Esophagus muscularis mucosa (tissue), 4 donors: Measurements from ENCODE around the gene RTP5. TPM values are rescaled to one million over a fixed set of nuclear protein-coding genes. Genes with fewer than 3 reads are reported as not detected.
"Not testable (repeated sequence)": the region's sequence is repeated elsewhere in the genome, so short reads cannot be mapped to it uniquely, and the experiment has no call there.

ENCODE experiments used
- DNase-seq: peaks from one replicate; pipeline ENCODE4 v3.0.0-alpha.2; 2017; ENCODE audit errors: extremely low spot score
- H3K27ac ChIP-seq, 4 donors: fragments of 200-600 bp; sonication (generic); replicated peaks in 1 of 4; 1 replicate in 3 of 4; 2 replicates in 1 of 4; pipeline ENCODE4 v1.5.1; 2016 to 2019; ENCODE audit warnings: mild to moderate bottlenecking in 1 of 4
- H3K27me3 ChIP-seq, 4 donors: fragments of 200-600 bp; sonication (generic); one replicate each; pipeline versions ENCODE4 v1.5.1 to v1.6.0; 2016 to 2019
- H3K36me3 ChIP-seq, 4 donors: fragments of 200-600 bp; sonication (generic); one replicate each; pipeline ENCODE4 v1.5.1; 2016 to 2019
- H3K4me1 ChIP-seq, 4 donors: fragments of 200-600 bp; sonication (generic); one replicate each; pipeline ENCODE4 v1.5.1; 2016 to 2019
- H3K4me3 ChIP-seq, 4 donors: fragments of 200-600 bp; sonication (generic); 1 replicate in 2 of 4; 2 replicates in 2 of 4; pipeline ENCODE4 v1.5.1; 2016 to 2019; ENCODE audit warnings: mild to moderate bottlenecking in 4 of 4, moderate library complexity in 1 of 4
- H3K9me3 ChIP-seq, 4 donors: fragments of 200-600 bp; sonication (generic); 1 replicate in 3 of 4; 2 replicates in 1 of 4; pipeline ENCODE4 v1.5.1; 2016 to 2019
- CTCF ChIP-seq, 3 experiments: fragments of 200-600 bp in 2 of 3; fragments of 450-650 bp in 1 of 3; sonication (generic) in 2 of 3; IDR thresholded peaks; one replicate each; pipeline ENCODE4 v1.5.1; 2017 to 2019; ENCODE audit warnings: antibody characterized with exemption in 3 of 3, mild to moderate bottlenecking in 2 of 3, moderate library complexity in 1 of 3
- EP300 ChIP-seq: sonication (generic); formaldehyde crosslinking; IDR thresholded peaks from one replicate; pipeline ENCODE4 v1.6.1; 2017; ENCODE audit warnings: antibody characterized with exemption
- POLR2A ChIP-seq: fragments of 450-650 bp; IDR thresholded peaks from one replicate; pipeline ENCODE4 v1.6.1; 2017; ENCODE audit warnings: antibody characterized with exemption, moderate library complexity, mild to moderate bottlenecking, low read depth
- POLR2AphosphoS5 ChIP-seq, 2 donors: sonication (generic); formaldehyde crosslinking; IDR thresholded peaks; one replicate each; pipeline ENCODE4 v1.6.1; 2017; ENCODE audit warnings: antibody characterized with exemption in 2 of 2
- WGBS: methylation state at CpG from one replicate; pipeline ENCODE4 v1.1.5; 2018; 5-methylcytosine and 5-hydroxymethylcytosine counted together
- intact Hi-C: fragments of 100-400 bp; cut with DNase I; formaldehyde crosslinking; loops from one replicate; pipeline ENCODE4 v1.15.1; 2023
- total RNA-seq, 4 donors: library from RNA; depleted of rRNA; stranded (reverse); fragments of >200 nt; gene quantifications; one replicate each; pipeline versions ENCODE4 v1.1.0 to v1.2.1, GENCODE V29; 2016

RTP5 gene
- total RNA-seq, 4 donors from 2014 or later: 0.17 TPM; not detected in 3

- not testable (repeated sequence) for H3K36me3 ChIP-seq, H3K4me3 ChIP-seq, H3K9me3 ChIP-seq, DNase-seq, H3K27ac ChIP-seq
- intact Hi-C loops: loop anchor here (5.0 kb wide), 1 partner anchor 1024 kb away; no protein-coding TSS in a partner anchor
- H3K4me1 ChIP-seq: peaks cover 4 to 12% (median 9%) of the 10 kb centered on the region in 4 donors
- WGBS: 83% methylated on average over 13 of the region's 22 CpGs
- TF ChIP-seq CTCF (IDR thresholded peaks at IDR 0.05): peak; percentile 34 to 49 (median 36)
- H3K27me3 ChIP-seq: peaks cover 0 to 32% (median 0%) of the 10 kb centered on the region in 4 donors
Observed at GRCh38 chr2:241875754-241876527, 6.4 kb downstream of the RTP5 start.

GRCh38 chr2:241876528-241877196 lies 7.1 kb downstream of the RTP5 start:
- WGBS: 85% methylated on average over 12 of the region's 18 CpGs

GRCh38 chr2:241877197-241877685 lies 7.7 kb downstream of the RTP5 start:
- Histone ChIP-seq H3K4me3 (no peak overlapping the region), H3K4me1 (peaks cover 12 to 24% (median 21%) of the 10 kb centered on the region in 4 donors), H3K27me3 (peaks cover 0 to 19% (median 0%) of the 10 kb centered on the region in 4 donors), H3K36me3 (no peaks in the 10 kb centered on the region), H3K9me3 (no peaks in the 10 kb centered on the region), H3K27ac (no peak overlapping the region)
- no peak for TF ChIP-seq EP300
- no peak for TF ChIP-seq POLR2AphosphoS5 (IDR thresholded peaks at IDR 0.05)
- no peak for TF ChIP-seq POLR2A
- no peak for TF ChIP-seq CTCF (IDR thresholded peaks at IDR 0.05)
- DNase-seq: no peak
- intact Hi-C loops: loop anchor here (5.0 kb wide), 1 partner anchor 1025 kb away; no protein-coding TSS in a partner anchor
- 75% methylated on average over 15 of the region's 16 CpGs for WGBS

More at GRCh38 chr2:241876528-241877196, 7.1 kb downstream of the RTP5 start:
- DNase-seq: no peak
- Histone ChIP-seq H3K4me1 (peaks cover 7 to 19% (median 15%) of the 10 kb centered on the region in 4 donors), H3K4me3 (no peak overlapping the region), H3K27ac (no peak overlapping the region), H3K36me3 (no peaks in the 10 kb centered on the region), H3K9me3 (no peaks in the 10 kb centered on the region), H3K27me3 (peaks cover 0 to 24% (median 0%) of the 10 kb centered on the region in 4 donors)
- TF ChIP-seq POLR2AphosphoS5 (IDR thresholded peaks at IDR 0.05): no peak
- no peak for TF ChIP-seq POLR2A
- TF ChIP-seq EP300: no peak
- no peak for TF ChIP-seq CTCF (IDR thresholded peaks at IDR 0.05)
- intact Hi-C loops: loop anchor here (5.0 kb wide), 1 partner anchor 1024 kb away; no protein-coding TSS in a partner anchor

GRCh38 chr2:241877989-241878970 lies 8.8 kb downstream of the RTP5 start:
- Histone ChIP-seq H3K4me1 (peaks cover 17 to 35% (median 29%) of the 10 kb centered on the region in 4 donors), H3K27ac (no peak overlapping the region), H3K9me3 (no peaks in the 10 kb centered on the region), H3K27me3 (peaks cover 0 to 12% (median 0%) of the 10 kb centered on the region in 4 donors), H3K36me3 (no peaks in the 10 kb centered on the region), H3K4me3 (no peak overlapping the region)
- 26% methylated on average over 16 of the region's 27 CpGs for WGBS
- intact Hi-C loops: loop anchor here (5.0 kb wide), 1 partner anchor 1026 kb away; no protein-coding TSS in a partner anchor
- DNase-seq: no peak
- TF ChIP-seq POLR2A (no peak), EP300 (no peak), CTCF (IDR thresholded peaks at IDR 0.05) (peak; percentile 58 to 77 (median 66)), POLR2AphosphoS5 (IDR thresholded peaks at IDR 0.05) (peak in 1 of 2 donors; percentile 13)
